ENCODE data around the gene AKT2. TPM values are rescaled to one million over a fixed set of nuclear protein-coding genes. Genes with fewer than 3 reads are reported as not detected.

AKT2 gene
- total RNA-seq, 3 donors from 2014 or later = 83.4 to 88.3 (median 84.9) TPM

DNA sequence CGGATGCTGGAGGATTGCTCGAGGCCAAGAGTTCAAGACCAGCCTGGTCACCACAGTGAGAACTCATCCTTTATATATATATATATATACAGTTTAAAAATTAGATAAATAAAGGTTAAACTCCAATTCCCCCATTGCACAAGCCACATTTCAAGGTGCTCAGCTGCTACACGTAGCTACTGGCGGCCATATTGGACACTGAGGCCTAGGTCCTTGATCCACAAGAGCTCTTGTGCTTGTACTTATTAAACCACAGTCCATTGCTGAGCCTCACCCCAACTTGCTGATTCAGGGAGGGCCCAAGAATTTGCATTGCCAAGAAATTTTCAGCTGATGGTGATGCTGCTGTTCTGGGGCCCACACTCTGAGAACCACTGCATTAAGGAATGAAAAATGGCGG is 76.5 kb downstream of the AKT2 start:
- intact Hi-C loops (cut with DNase I; ENCODE audit: low total_unique reads) = no loop called here
- TF ChIP-seq POLR2AphosphoS5 (IDR thresholded peaks at IDR 0.05) (no peak), POLR2A (IDR thresholded peaks at IDR 0.05) (no peak), CTCF (IDR thresholded peaks at IDR 0.05) (no peak)
- Histone ChIP-seq H3K4me3 (no peak overlapping the region), H3K27ac (no peak overlapping the region), H3K27me3 (no peaks in the 10 kb centered on the region), H3K4me1 (no peaks in the 10 kb centered on the region), H3K36me3 (no peaks in the 10 kb centered on the region), H3K9me3 (peaks cover 6 to 8% of the 10 kb centered on the region in 2 donors)
- no peak for DNase-seq (ENCODE audit: low spot score in 2 of 2)

DNA sequence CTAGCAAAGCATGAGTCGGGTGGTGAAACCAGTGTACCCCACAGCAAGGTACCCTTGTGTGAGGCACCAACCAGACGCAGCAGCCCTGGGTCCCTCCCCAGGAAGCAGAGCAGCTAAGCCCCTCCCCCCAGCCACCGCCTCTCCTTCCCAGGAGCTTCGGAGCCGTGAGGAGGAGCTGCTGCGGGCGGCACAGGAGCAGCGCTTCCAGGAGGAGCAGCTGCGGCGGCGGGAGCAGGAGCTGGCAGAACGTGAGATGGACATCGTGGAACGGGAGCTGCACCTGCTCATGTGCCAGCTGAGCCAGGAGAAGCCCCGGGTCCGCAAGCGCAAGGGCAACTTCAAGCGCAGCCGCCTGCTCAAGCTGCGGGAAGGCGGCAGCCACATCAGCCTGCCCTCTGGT is 79.4 kb downstream of the AKT2 start:
- H3K9me3 ChIP-seq = peaks cover 6 to 8% of the 10 kb centered on the region in 2 donors
- intact Hi-C loops (cut with DNase I; ENCODE audit: low total_unique reads) = no loop called here
- no peaks in the 10 kb centered on the region for H3K4me1 ChIP-seq
- no peak overlapping the region for H3K4me3 ChIP-seq
- H3K27me3 ChIP-seq = no peaks in the 10 kb centered on the region
- no peak for DNase-seq (ENCODE audit: low spot score in 2 of 2)
- no peaks in the 10 kb centered on the region for H3K36me3 ChIP-seq
- TF ChIP-seq POLR2A (IDR thresholded peaks at IDR 0.05) = no peak
- TF ChIP-seq CTCF (IDR thresholded peaks at IDR 0.05) = no peak
- no peak for TF ChIP-seq POLR2AphosphoS5 (IDR thresholded peaks at IDR 0.05)
- H3K27ac ChIP-seq = no peak overlapping the region

GRCh38 chr19:40204381-40204780 is 80.8 kb downstream of the AKT2 start:
- no peak for DNase-seq (ENCODE audit: low spot score in 2 of 2)
- Histone ChIP-seq H3K27ac (no peak overlapping the region), H3K4me3 (no peak overlapping the region), H3K4me1 (no peaks in the 10 kb centered on the region), H3K27me3 (no peaks in the 10 kb centered on the region), H3K9me3 (peaks cover 6 to 8% of the 10 kb centered on the region in 2 donors), H3K36me3 (no peaks in the 10 kb centered on the region)
- intact Hi-C loops (cut with DNase I; ENCODE audit: low total_unique reads) = no loop called here
- no peak for TF ChIP-seq POLR2A (IDR thresholded peaks at IDR 0.05)
- no peak for TF ChIP-seq POLR2AphosphoS5 (IDR thresholded peaks at IDR 0.05)
- TF ChIP-seq CTCF (IDR thresholded peaks at IDR 0.05) = no peak

DNA sequence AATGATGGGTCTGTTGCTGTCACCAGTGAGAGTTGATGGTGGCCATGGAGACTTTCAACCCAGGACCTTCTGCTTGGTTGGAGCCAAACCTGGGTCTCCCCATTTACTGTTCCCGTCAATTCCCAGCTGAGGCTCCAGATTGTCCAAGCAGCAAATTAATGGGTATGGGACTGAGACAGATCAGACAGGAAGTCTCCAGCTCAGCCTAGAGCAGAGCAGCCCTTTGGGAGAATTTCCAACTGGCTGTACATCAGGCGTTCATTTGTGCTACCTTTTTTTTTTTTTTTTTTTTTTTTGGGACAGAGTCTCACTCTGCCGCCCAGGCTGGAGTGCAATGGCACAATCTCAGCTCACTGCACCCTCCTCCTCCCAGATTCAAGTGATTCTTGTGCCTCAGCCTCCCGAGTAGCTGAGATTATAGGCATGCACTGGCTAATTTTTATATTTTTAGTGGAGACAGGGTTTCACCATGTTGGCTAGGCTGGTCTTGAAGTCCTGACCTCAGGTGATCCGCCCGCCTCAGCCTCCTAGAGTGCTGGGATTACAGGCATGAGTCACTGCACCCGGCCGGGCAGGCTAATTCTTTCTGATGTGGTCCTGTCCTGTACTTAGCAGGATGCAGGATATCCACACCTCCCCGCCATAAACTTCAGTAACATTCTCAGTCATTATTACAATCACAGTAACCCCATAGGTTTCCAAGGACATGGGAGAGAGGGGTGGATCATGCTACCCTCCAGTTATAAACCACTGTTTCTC is 84.6 kb downstream of the AKT2 start:
- H3K36me3 ChIP-seq = no peaks in the 10 kb centered on the region
- no peak overlapping the region for H3K4me3 ChIP-seq
- H3K27me3 ChIP-seq = no peaks in the 10 kb centered on the region
- no peak overlapping the region for H3K27ac ChIP-seq
- DNase-seq (ENCODE audit: low spot score in 2 of 2) = no peak
- H3K9me3 ChIP-seq = peaks cover 6 to 8% of the 10 kb centered on the region in 2 donors
- no peaks in the 10 kb centered on the region for H3K4me1 ChIP-seq
- intact Hi-C loops (cut with DNase I; ENCODE audit: low total_unique reads) = no loop called here
- TF ChIP-seq POLR2AphosphoS5 (IDR thresholded peaks at IDR 0.05) (no peak), CTCF (IDR thresholded peaks at IDR 0.05) (no peak), POLR2A (IDR thresholded peaks at IDR 0.05) (no peak)

- DNase-seq (ENCODE audit: low spot score in 2 of 2) = no peak
- TF ChIP-seq POLR2AphosphoS5 (IDR thresholded peaks at IDR 0.05) = no peak
- TF ChIP-seq CTCF (IDR thresholded peaks at IDR 0.05) = no peak
- TF ChIP-seq POLR2A (IDR thresholded peaks at IDR 0.05) = no peak
- no peaks in the 10 kb centered on the region for H3K27me3 ChIP-seq
- intact Hi-C loops (cut with DNase I; ENCODE audit: low total_unique reads) = no loop called here
- H3K4me1 ChIP-seq = no peaks in the 10 kb centered on the region
- no peaks in the 10 kb centered on the region for H3K36me3 ChIP-seq
- no peak overlapping the region for H3K27ac ChIP-seq
- H3K4me3 ChIP-seq = no peak overlapping the region
- no peaks in the 10 kb centered on the region for H3K9me3 ChIP-seq
Measured at GRCh38 chr19:40198272-40198990, 86.7 kb downstream of the AKT2 start.

Measured in breast epithelium (tissue), 4 donors.